Measurements from ENCODE around the gene ZNHIT3.

ZNHIT3 gene

GRCh38 chr17:36532435-36532975, 46.0 kb downstream of the ZNHIT3 start:
- Histone ChIP-seq H3K4me1 (ENCODE audit: control insufficient read depth, low read length) (peaks cover 33% of the 10 kb centered on the region), H3K36me3 (ENCODE audit: control insufficient read depth, low read length) (peaks cover 80% of the 10 kb centered on the region), H3F3A (ENCODE audit: control insufficient read depth, insufficient read depth) (peaks cover 11% of the 10 kb centered on the region), H3K79me2 (ENCODE audit: control insufficient read depth, low read length) (peaks cover 61% of the 10 kb centered on the region), H3K9me3 (ENCODE audit: control insufficient read depth, insufficient read depth, low read length) (no peaks in the 10 kb centered on the region), H3K4me2 (ENCODE audit: low read length) (peak overlapping the region; percentile 89; the same call in 1 of the 2 replicates), H3K27ac (ENCODE audit: low read depth, low read length) (no peak overlapping the region), H3K4me3 (ENCODE audit: low read length) (no peak overlapping the region), H3K9me2 (replicated peaks; ENCODE audit: control insufficient read depth, low read length) (no peaks in the 10 kb centered on the region), H3K27me3 (ENCODE audit: control insufficient read depth, low read length) (no peaks in the 10 kb centered on the region), H4K20me1 (ENCODE audit: control insufficient read depth, insufficient read depth, low read depth, low read length) (no peaks in the 10 kb centered on the region)
- no peak for TF ChIP-seq CTCF (IDR thresholded peaks at IDR 0.05; ENCODE audit: low read depth, low read length, poor library complexity, severe bottlenecking)
- TF ChIP-seq EZH2phosphoT487 (IDR thresholded peaks at IDR 0.05; ENCODE audit: borderline replicate concordance, low read length), result no peak

GRCh38 chr17:36533935-36534839, 47.7 kb downstream of the ZNHIT3 start:
- Histone ChIP-seq H3K9me2 (replicated peaks; ENCODE audit: control insufficient read depth, low read length) (no peaks in the 10 kb centered on the region), H3F3A (ENCODE audit: control insufficient read depth, insufficient read depth) (peaks cover 19% of the 10 kb centered on the region), H4K20me1 (ENCODE audit: control insufficient read depth, insufficient read depth, low read depth, low read length) (no peaks in the 10 kb centered on the region), H3K27ac (ENCODE audit: low read depth, low read length) (peak overlapping the region; percentile 80), H3K9me3 (ENCODE audit: control insufficient read depth, insufficient read depth, low read length) (no peaks in the 10 kb centered on the region), H3K4me3 (ENCODE audit: low read length) (peak overlapping the region; percentile 97), H3K27me3 (ENCODE audit: control insufficient read depth, low read length) (no peaks in the 10 kb centered on the region), H3K36me3 (ENCODE audit: control insufficient read depth, low read length) (peaks cover 80% of the 10 kb centered on the region), H3K4me1 (ENCODE audit: control insufficient read depth, low read length) (peaks cover 37% of the 10 kb centered on the region), H3K4me2 (ENCODE audit: low read length) (peak overlapping the region; percentile 89), H3K79me2 (ENCODE audit: control insufficient read depth, low read length) (peaks cover 65% of the 10 kb centered on the region)
- no peak for TF ChIP-seq EZH2phosphoT487 (IDR thresholded peaks at IDR 0.05; ENCODE audit: borderline replicate concordance, low read length)
- TF ChIP-seq CTCF (IDR thresholded peaks at IDR 0.05; ENCODE audit: low read depth, low read length, poor library complexity, severe bottlenecking), result peak; percentile 90

GRCh38 chr17:36534840-36535668, 48.6 kb downstream of the ZNHIT3 start, which contains the start of the genes MYO19 and PIGW:
MYO19 (minus strand) TSS chr17:36534868; CDS start chr17:36532538, 2,330 bp downstream.
PIGW (plus strand) TSS chr17:36534987; CDS start chr17:36537102, 2,115 bp downstream.
- Histone ChIP-seq H3K4me3 (ENCODE audit: low read length) (peak within 1 kb of the TSS; percentile 97), H3K27ac (ENCODE audit: low read depth, low read length) (peak within 1 kb of the TSS; percentile 80), H3F3A (ENCODE audit: control insufficient read depth, insufficient read depth) (peaks cover 27% of the 10 kb centered on the region), H3K4me1 (ENCODE audit: control insufficient read depth, low read length) (peaks cover 37% of the 10 kb centered on the region), H3K9me3 (ENCODE audit: control insufficient read depth, insufficient read depth, low read length) (no peaks in the 10 kb centered on the region), H3K9me2 (replicated peaks; ENCODE audit: control insufficient read depth, low read length) (no peaks in the 10 kb centered on the region), H4K20me1 (ENCODE audit: control insufficient read depth, insufficient read depth, low read depth, low read length) (no peaks in the 10 kb centered on the region), H3K4me2 (ENCODE audit: low read length) (peak within 1 kb of the TSS; percentile 89), H3K27me3 (ENCODE audit: control insufficient read depth, low read length) (no peaks in the 10 kb centered on the region), H3K36me3 (ENCODE audit: control insufficient read depth, low read length) (peaks cover 75% of the 10 kb centered on the region), H3K79me2 (ENCODE audit: control insufficient read depth, low read length) (peaks cover 65% of the 10 kb centered on the region)
- TF ChIP-seq CTCF (IDR thresholded peaks at IDR 0.05; ENCODE audit: low read depth, low read length, poor library complexity, severe bottlenecking) (no peak), EZH2phosphoT487 (IDR thresholded peaks at IDR 0.05; ENCODE audit: borderline replicate concordance, low read length) (no peak)

All from DOHH2 (cell line).